Measurements from ENCODE around the gene TBC1D5. TPM values are rescaled to one million over a fixed set of nuclear protein-coding genes. Genes with fewer than 3 reads are reported as not detected.

TBC1D5 gene
- total RNA-seq, 1 donor from 2014 or later = 74.6 TPM

GRCh38 chr3:17158941-17159682 lies 583.3 kb downstream of the TBC1D5 start:
- ATAC-seq (no peak), DNase-seq (no peak)
- no peaks in the 10 kb centered on the region for H3K4me1 ChIP-seq
- TF ChIP-seq CTCF (IDR thresholded peaks at IDR 0.05) = no peak
- H3K27ac ChIP-seq = no peak overlapping the region
- no peaks in the 10 kb centered on the region for H3K9me3 ChIP-seq
- H3K36me3 ChIP-seq = peaks cover 62% of the 10 kb centered on the region
- H3K27me3 ChIP-seq = no peaks in the 10 kb centered on the region
- H3K4me3 ChIP-seq = no peak overlapping the region
- intact Hi-C loops (cut with DNase I) = no loop called here

GRCh38 chr3:17157713-17158112 lies 584.7 kb downstream of the TBC1D5 start:
- peaks cover 53% of the 10 kb centered on the region for H3K36me3 ChIP-seq
- H3K4me3 ChIP-seq = no peak overlapping the region
- no peak for DNase-seq
- H3K27ac ChIP-seq = no peak overlapping the region
- no peak for TF ChIP-seq CTCF (IDR thresholded peaks at IDR 0.05)
- intact Hi-C loops (cut with DNase I) = no loop called here
- peaks cover 7% of the 10 kb centered on the region for H3K9me3 ChIP-seq
- no peaks in the 10 kb centered on the region for H3K4me1 ChIP-seq
- no peaks in the 10 kb centered on the region for H3K27me3 ChIP-seq
- ATAC-seq = no peak

DNA sequence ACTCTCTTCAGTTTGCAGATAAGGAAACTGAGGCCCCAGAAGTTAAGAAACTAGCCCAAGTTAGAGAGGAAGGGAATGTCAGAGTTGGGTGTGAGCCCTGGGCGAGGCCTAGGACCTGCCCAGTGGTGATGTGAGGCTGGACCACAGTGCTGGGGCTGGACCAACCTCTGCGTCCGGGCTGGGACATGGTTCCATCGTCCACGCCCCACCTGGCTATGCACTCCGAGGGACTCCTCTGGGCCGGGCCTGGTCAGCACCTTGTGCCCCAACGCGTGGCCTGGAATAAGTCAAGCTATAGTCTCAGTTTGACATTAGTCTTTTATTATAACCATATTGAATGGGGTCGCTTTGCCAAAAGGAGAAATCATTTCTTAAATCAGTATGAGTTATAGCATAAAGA lies 585.6 kb downstream of the TBC1D5 start:
- H3K27ac ChIP-seq = no peak overlapping the region
- H3K4me3 ChIP-seq = no peak overlapping the region
- H3K9me3 ChIP-seq = peaks cover 7% of the 10 kb centered on the region
- intact Hi-C loops (cut with DNase I) = no loop called here
- peaks cover 49% of the 10 kb centered on the region for H3K36me3 ChIP-seq
- DNase-seq (no peak), ATAC-seq (no peak)
- TF ChIP-seq CTCF (IDR thresholded peaks at IDR 0.05) = no peak
- H3K27me3 ChIP-seq = no peaks in the 10 kb centered on the region
- H3K4me1 ChIP-seq = no peaks in the 10 kb centered on the region

DNA sequence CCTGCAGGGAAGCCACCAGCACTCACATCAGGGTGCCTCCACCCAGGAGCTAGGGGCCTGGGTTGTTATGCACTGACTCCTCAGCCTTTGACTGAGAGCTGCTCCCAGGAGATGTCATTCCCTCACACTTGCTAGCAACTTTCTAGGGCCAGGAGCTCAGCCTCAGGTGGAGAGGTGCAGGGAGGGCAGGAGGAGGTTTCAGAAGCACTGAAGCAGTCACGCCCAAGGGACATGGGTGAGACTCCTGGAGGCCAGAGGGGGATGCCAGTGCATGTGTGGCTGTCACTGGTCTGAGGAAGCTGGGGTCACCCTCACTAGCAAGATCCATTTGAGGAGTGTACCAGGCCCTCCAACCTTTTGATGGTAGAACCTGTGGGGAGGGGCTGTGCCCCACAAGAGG lies 586.5 kb downstream of the TBC1D5 start:
- DNase-seq (no peak), ATAC-seq (no peak)
- no peak for TF ChIP-seq CTCF (IDR thresholded peaks at IDR 0.05)
- H3K9me3 ChIP-seq = peaks cover 7% of the 10 kb centered on the region
- H3K27ac ChIP-seq = no peak overlapping the region
- no peak overlapping the region for H3K4me3 ChIP-seq
- H3K27me3 ChIP-seq = no peaks in the 10 kb centered on the region
- intact Hi-C loops (cut with DNase I) = no loop called here
- no peaks in the 10 kb centered on the region for H3K4me1 ChIP-seq
- peaks cover 40% of the 10 kb centered on the region for H3K36me3 ChIP-seq

DNA sequence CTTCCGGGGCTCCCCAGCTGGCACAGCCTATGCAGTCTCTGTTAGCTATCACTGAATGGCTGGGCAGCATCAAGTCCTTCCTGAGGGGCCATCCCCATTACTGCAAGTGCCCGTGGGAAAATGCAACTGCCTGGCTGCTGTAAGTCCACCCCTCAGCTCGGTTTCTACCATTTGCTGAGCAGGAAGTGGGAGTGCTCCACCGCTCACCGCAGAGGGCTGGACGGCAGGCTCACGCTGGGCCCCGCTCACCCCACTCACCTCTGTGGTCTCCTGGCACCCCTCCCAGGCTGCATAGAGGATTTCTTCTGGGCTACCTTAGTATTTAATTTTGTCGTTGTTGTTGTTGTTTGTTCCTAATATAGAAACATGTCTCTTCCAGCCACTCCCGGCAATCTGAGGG lies 587.5 kb downstream of the TBC1D5 start:
- peaks cover 7% of the 10 kb centered on the region for H3K9me3 ChIP-seq
- no peak for TF ChIP-seq CTCF (IDR thresholded peaks at IDR 0.05)
- ATAC-seq (no peak), DNase-seq (no peak)
- no peaks in the 10 kb centered on the region for H3K27me3 ChIP-seq
- H3K4me1 ChIP-seq = no peaks in the 10 kb centered on the region
- H3K4me3 ChIP-seq = no peak overlapping the region
- intact Hi-C loops (cut with DNase I) = no loop called here
- H3K36me3 ChIP-seq = peaks cover 30% of the 10 kb centered on the region
- no peak overlapping the region for H3K27ac ChIP-seq

DNA sequence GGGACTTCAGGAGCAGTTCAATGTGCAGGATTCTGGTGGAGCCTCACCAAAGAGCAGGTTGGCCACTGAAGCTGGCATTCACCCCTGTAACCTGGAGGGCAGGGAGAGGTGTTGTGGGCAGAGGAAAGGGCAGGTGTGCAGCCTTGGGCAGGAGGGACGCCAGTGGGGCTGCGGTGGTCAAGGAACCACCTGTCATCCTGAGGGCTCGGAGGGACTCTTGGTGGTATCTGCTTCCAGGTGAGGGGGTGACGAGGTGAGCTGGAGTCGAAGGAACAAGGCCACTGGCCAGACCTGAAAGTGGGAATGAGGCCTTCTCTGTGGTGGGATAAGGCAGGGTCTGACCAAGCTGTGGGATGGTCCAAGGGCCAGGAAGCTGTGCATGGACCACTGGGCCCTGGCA lies 588.2 kb downstream of the TBC1D5 start:
- TF ChIP-seq CTCF (IDR thresholded peaks at IDR 0.05) = no peak
- Histone ChIP-seq H3K27me3 (no peaks in the 10 kb centered on the region), H3K27ac (no peak overlapping the region), H3K36me3 (peaks cover 23% of the 10 kb centered on the region), H3K9me3 (peaks cover 7% of the 10 kb centered on the region), H3K4me3 (no peak overlapping the region), H3K4me1 (no peaks in the 10 kb centered on the region)
- ATAC-seq (no peak), DNase-seq (no peak)
- intact Hi-C loops (cut with DNase I) = no loop called here
